A673 (cell line): ENCODE results near the gene FHIT. TPM values are rescaled to one million over a fixed set of nuclear protein-coding genes. Genes with fewer than 3 reads are reported as not detected.

Experiments used
- BruUV-seq: library from RNA; stranded (reverse); fragments of 400-500 nt; replicated peaks from 2 replicates; lab custom pipeline; 2021; lab: Mats Ljungman, UMichigan
- CTCF ChIA-PET: fragments of 300-600 bp; sonication (Branson Sonifier 250); formaldehyde crosslinking; loops from one replicate; lab custom pipeline; 2022; ENCODE audit warnings: antibody characterized with exemption; lab: Charles Lee
- POLR2A ChIA-PET: fragments of 300-600 bp; sonication (Branson Sonifier 250); formaldehyde crosslinking; loops from one replicate; lab custom pipeline; 2022; ENCODE audit warnings: antibody characterized with exemption; ENCODE audit not compliant: low non-redundant PET; lab: Charles Lee
- DNase-seq: peaks from one replicate; pipeline ENCODE4 v3.0.0-alpha.2; 2015; ENCODE audit warnings: low spot score
- H3K27ac ChIP-seq: fragments of 200-600 bp; sonication (generic); 2 replicates; pipeline ENCODE4 v1.5.1; 2016; ENCODE audit warnings: mixed run types, low read depth, mild to moderate bottlenecking, mixed read lengths, antibody characterized with exemption, low read length; ENCODE audit not compliant: poor library complexity, severe bottlenecking
- H3K27me3 ChIP-seq: fragments of 200-600 bp; sonication (generic); replicated peaks from 2 replicates; pipeline ENCODE4 v1.6.1; 2017; ENCODE audit warnings: mixed run types, low read depth, mild to moderate bottlenecking, mixed read lengths, antibody characterized with exemption, low read length; ENCODE audit not compliant: insufficient read depth, poor library complexity
- H3K36me3 ChIP-seq: fragments of 200-600 bp; sonication (generic); 2 replicates; pipeline ENCODE4 v1.6.1; 2016; ENCODE audit warnings: mixed run types, mild to moderate bottlenecking, mixed read lengths, antibody characterized with exemption, low read length; ENCODE audit not compliant: insufficient read depth, poor library complexity, severe bottlenecking
- H3K4me1 ChIP-seq: fragments of 200-600 bp; sonication (generic); 2 replicates; pipeline ENCODE4 v1.6.1; 2017; ENCODE audit warnings: mixed run types, mild to moderate bottlenecking, mixed read lengths, antibody characterized with exemption, low read length; ENCODE audit not compliant: insufficient read depth, poor library complexity, severe bottlenecking
- H3K4me3 ChIP-seq: fragments of 200-600 bp; sonication (generic); 2 replicates; pipeline ENCODE4 v1.5.1; 2016; ENCODE audit warnings: low read depth, mixed run types, mild to moderate bottlenecking, mixed read lengths, low read length; ENCODE audit not compliant: poor library complexity, severe bottlenecking
- H3K9me3 ChIP-seq: fragments of 200-600 bp; sonication (generic); 2 replicates; pipeline ENCODE4 v1.6.1; 2016; ENCODE audit warnings: mixed run types, low read depth, mild to moderate bottlenecking, mixed read lengths, antibody characterized with exemption, low read length; ENCODE audit not compliant: poor library complexity, severe bottlenecking
- CTCF ChIP-seq: fragments of 300-800, 200-600 bp; sonication (generic); conservative IDR thresholded peaks from 2 replicates; pipeline ENCODE4 v1.5.1; 2017; ENCODE audit warnings: low read depth, mild to moderate bottlenecking, antibody characterized with exemption, low read length, moderate library complexity, mixed read lengths
- EZH2 ChIP-seq: fragments of 200-600 bp; sonication (generic); IDR thresholded peaks from 2 replicates; pipeline ENCODE4 v1.6.1; 2017; ENCODE audit warnings: borderline replicate concordance, low read depth, mild to moderate bottlenecking, mixed read lengths, antibody characterized with exemption, low read length; ENCODE audit not compliant: poor library complexity, severe bottlenecking
- intact Hi-C: fragments of 100-400 bp; cut with micrococcal nuclease; formaldehyde crosslinking; loops from one replicate; pipeline ENCODE4 v1.10.0; 2022; ENCODE audit not compliant: unreplicated experiment
- total RNA-seq: library from RNA; stranded (reverse); gene quantifications from 2 replicates; pipeline ENCODE4 v1.2.3, GENCODE V29; 2021

Gene FHIT
- total RNA-seq, 1 experiment from 2014 or later = not detected

- Histone ChIP-seq H3K36me3 (no peaks in the 10 kb centered on the region), H3K4me3 (no peak overlapping the region), H3K4me1 (no peaks in the 10 kb centered on the region), H3K27ac (no peak overlapping the region), H3K9me3 (no peaks in the 10 kb centered on the region), H3K27me3 (no peaks in the 10 kb centered on the region)
- ChIA-PET POLR2A (no interaction called here), CTCF (no interaction called here)
- TF ChIP-seq CTCF = no peak
- no peak for TF ChIP-seq EZH2
- intact Hi-C loops = no loop called here
- BruUV-seq = no TSS peak
- no peak for DNase-seq
These were observed 1049.1 kb downstream of the FHIT start for GRCh38 chr3:60202052-60202726.

GRCh38 chr3:60199306-60199705 is 1051.9 kb downstream of the FHIT start:
- Histone ChIP-seq H3K4me3 (no peak overlapping the region), H3K27me3 (no peaks in the 10 kb centered on the region), H3K4me1 (no peaks in the 10 kb centered on the region), H3K27ac (no peak overlapping the region), H3K36me3 (no peaks in the 10 kb centered on the region), H3K9me3 (no peaks in the 10 kb centered on the region)
- POLR2A ChIA-PET = no interaction called here
- intact Hi-C loops = no loop called here
- no peak for TF ChIP-seq CTCF
- BruUV-seq = no TSS peak
- DNase-seq = no peak
- CTCF ChIA-PET = no interaction called here

GRCh38 chr3:60198179-60198720 is 1053.0 kb downstream of the FHIT start:
- Histone ChIP-seq H3K36me3 (no peaks in the 10 kb centered on the region), H3K27me3 (no peaks in the 10 kb centered on the region), H3K4me1 (no peaks in the 10 kb centered on the region), H3K27ac (no peak overlapping the region), H3K9me3 (no peaks in the 10 kb centered on the region), H3K4me3 (no peak overlapping the region)
- no TSS peak for BruUV-seq
- no peak for DNase-seq
- ChIA-PET CTCF (no interaction called here), POLR2A (no interaction called here)
- TF ChIP-seq CTCF = no peak
- TF ChIP-seq EZH2 = no peak
- intact Hi-C loops = no loop called here
